ENCODE data around the gene DMD. TPM values are rescaled to one million over a fixed set of nuclear protein-coding genes. Genes with fewer than 3 reads are reported as not detected.

Gene DMD
- polyA plus RNA-seq, 3 donors: 0.23 TPM; not detected in 2

GRCh38 chrX:33149580-33149979, 61.8 kb downstream of the DMD start:
- Histone ChIP-seq H3K36me3 (replicated peaks in 1 of 2; ENCODE audit: control insufficient read depth in 1 of 2, insufficient read depth in 2 of 2, low read length in 2 of 2) (no peaks in the 10 kb centered on the region), H2AFZ (ENCODE audit: insufficient read depth, low read depth, low read length, poor library complexity, severe bottlenecking) (no peak overlapping the region), H3K4me3 (replicated peaks in 1 of 3; ENCODE audit: low read depth in 2 of 3, low read length in 3 of 3) (no peak overlapping the region), H3K79me2 (ENCODE audit: insufficient read depth, low read length) (no peaks in the 10 kb centered on the region), H3K9me3 (replicated peaks in 1 of 2; ENCODE audit: control insufficient read depth in 1 of 2, insufficient read depth in 1 of 2, low read length in 2 of 2) (no peaks in the 10 kb centered on the region), H3K27me3 (ENCODE audit: control insufficient read depth in 2 of 2, insufficient read depth in 2 of 2, low read length in 2 of 2) (no peaks in the 10 kb centered on the region), H3K9ac (ENCODE audit: insufficient read depth, low read length, poor library complexity, severe bottlenecking) (no peak overlapping the region), H3K27ac (ENCODE audit: low read depth in 1 of 2, low read length in 2 of 2) (no peak overlapping the region), H3K4me1 (ENCODE audit: control insufficient read depth in 1 of 2, insufficient read depth in 2 of 2, low read length in 2 of 2) (no peaks in the 10 kb centered on the region), H3K4me2 (replicated peaks; ENCODE audit: extremely low read depth, low read length, poor library complexity, severe bottlenecking) (no peak overlapping the region), H4K20me1 (ENCODE audit: insufficient read depth, low read length) (no peaks in the 10 kb centered on the region)
- no CpG with 5 or more reads among the region's 4 CpGs for WGBS (ENCODE audit: insufficient coverage)
- Mint-ChIP-seq H3K4me1 (no peaks in the 10 kb centered on the region), H3K27ac (no peak overlapping the region), H3K4me3 (no peak overlapping the region), H3K36me3 (no peaks in the 10 kb centered on the region), H3K27me3 (ENCODE audit: low read depth in 3 of 3) (no peaks in the 10 kb centered on the region), H3K9me3 (peaks cover 0 to 7% (median 0%) of the 10 kb centered on the region in 7 donors)
- intact Hi-C loops (cut with micrococcal nuclease): no loop called here
- DNase-seq: no peak
- TF ChIP-seq CTCF (IDR thresholded peaks at IDR 0.05): no peak

GRCh38 chrX:33149085-33149484, 62.3 kb downstream of the DMD start:
- no peaks in the 10 kb centered on the region for H3K27me3 ChIP-seq (ENCODE audit: control insufficient read depth in 2 of 2, insufficient read depth in 2 of 2, low read length in 2 of 2)
- 100% methylated on average over 1 of the region's 5 CpGs for WGBS (ENCODE audit: insufficient coverage)
- no peaks in the 10 kb centered on the region for H4K20me1 ChIP-seq (ENCODE audit: insufficient read depth, low read length)
- no peaks in the 10 kb centered on the region for H3K36me3 Mint-ChIP-seq
- no peaks in the 10 kb centered on the region for H3K36me3 ChIP-seq (replicated peaks in 1 of 2; ENCODE audit: control insufficient read depth in 1 of 2, insufficient read depth in 2 of 2, low read length in 2 of 2)
- no peaks in the 10 kb centered on the region for H3K27me3 Mint-ChIP-seq (ENCODE audit: low read depth in 3 of 3)
- H3K4me1 ChIP-seq (ENCODE audit: control insufficient read depth in 1 of 2, insufficient read depth in 2 of 2, low read length in 2 of 2): no peaks in the 10 kb centered on the region
- H3K4me2 ChIP-seq (replicated peaks; ENCODE audit: extremely low read depth, low read length, poor library complexity, severe bottlenecking): no peak overlapping the region
- H3K4me1 Mint-ChIP-seq: no peaks in the 10 kb centered on the region
- no peak for DNase-seq
- intact Hi-C loops (cut with micrococcal nuclease): no loop called here
- no peaks in the 10 kb centered on the region for H3K79me2 ChIP-seq (ENCODE audit: insufficient read depth, low read length)
- H3K27ac ChIP-seq (ENCODE audit: low read depth in 1 of 2, low read length in 2 of 2): no peak overlapping the region
- no peaks in the 10 kb centered on the region for H3K9me3 ChIP-seq (replicated peaks in 1 of 2; ENCODE audit: control insufficient read depth in 1 of 2, insufficient read depth in 1 of 2, low read length in 2 of 2)
- peaks cover 0 to 7% (median 0%) of the 10 kb centered on the region in 7 donors for H3K9me3 Mint-ChIP-seq
- no peak overlapping the region for H3K27ac Mint-ChIP-seq
- H2AFZ ChIP-seq (ENCODE audit: insufficient read depth, low read depth, low read length, poor library complexity, severe bottlenecking): no peak overlapping the region
- no peak overlapping the region for H3K4me3 Mint-ChIP-seq
- no peak overlapping the region for H3K9ac ChIP-seq (ENCODE audit: insufficient read depth, low read length, poor library complexity, severe bottlenecking)
- no peak overlapping the region for H3K4me3 ChIP-seq (replicated peaks in 1 of 3; ENCODE audit: low read depth in 2 of 3, low read length in 3 of 3)
- TF ChIP-seq CTCF (IDR thresholded peaks at IDR 0.05): no peak

Data from CD14-positive monocyte (primary cell).